ENCODE data around the gene SPHK1. TPM values are rescaled to one million over a fixed set of nuclear protein-coding genes. Genes with fewer than 3 reads are reported as not detected.
A peak's percentile ranks its signal among the peaks of the same experiment; 100 is the strongest.

Gene SPHK1
- total RNA-seq, 1 donor = 47.5 TPM

GRCh38 chr17:76379646-76380376 is 4.6 kb upstream of the SPHK1 start:
- TF ChIP-seq CTCF (IDR thresholded peaks at IDR 0.05; ENCODE audit: insufficient read depth, low read depth, low read length) = no peak
- no peak for DNase-seq (ENCODE audit: low read depth)
- H3K4me3 ChIP-seq (ENCODE audit: low read depth, low read length) = no peak overlapping the region

GRCh38 chr17:76381633-76382350 is 2.6 kb upstream of the SPHK1 start:
- no peak for TF ChIP-seq CTCF (IDR thresholded peaks at IDR 0.05; ENCODE audit: insufficient read depth, low read depth, low read length)
- no peak for DNase-seq (ENCODE audit: low read depth)
- peak overlapping the region; percentile 71 for H3K4me3 ChIP-seq (ENCODE audit: low read depth, low read length)

GRCh38 chr17:76382351-76382802 is 2.0 kb upstream of the SPHK1 start:
- TF ChIP-seq CTCF (IDR thresholded peaks at IDR 0.05; ENCODE audit: insufficient read depth, low read depth, low read length) = no peak
- peak; percentile 58 for DNase-seq (ENCODE audit: low read depth)
- H3K4me3 ChIP-seq (ENCODE audit: low read depth, low read length) = peak overlapping the region; percentile 71

DNA sequence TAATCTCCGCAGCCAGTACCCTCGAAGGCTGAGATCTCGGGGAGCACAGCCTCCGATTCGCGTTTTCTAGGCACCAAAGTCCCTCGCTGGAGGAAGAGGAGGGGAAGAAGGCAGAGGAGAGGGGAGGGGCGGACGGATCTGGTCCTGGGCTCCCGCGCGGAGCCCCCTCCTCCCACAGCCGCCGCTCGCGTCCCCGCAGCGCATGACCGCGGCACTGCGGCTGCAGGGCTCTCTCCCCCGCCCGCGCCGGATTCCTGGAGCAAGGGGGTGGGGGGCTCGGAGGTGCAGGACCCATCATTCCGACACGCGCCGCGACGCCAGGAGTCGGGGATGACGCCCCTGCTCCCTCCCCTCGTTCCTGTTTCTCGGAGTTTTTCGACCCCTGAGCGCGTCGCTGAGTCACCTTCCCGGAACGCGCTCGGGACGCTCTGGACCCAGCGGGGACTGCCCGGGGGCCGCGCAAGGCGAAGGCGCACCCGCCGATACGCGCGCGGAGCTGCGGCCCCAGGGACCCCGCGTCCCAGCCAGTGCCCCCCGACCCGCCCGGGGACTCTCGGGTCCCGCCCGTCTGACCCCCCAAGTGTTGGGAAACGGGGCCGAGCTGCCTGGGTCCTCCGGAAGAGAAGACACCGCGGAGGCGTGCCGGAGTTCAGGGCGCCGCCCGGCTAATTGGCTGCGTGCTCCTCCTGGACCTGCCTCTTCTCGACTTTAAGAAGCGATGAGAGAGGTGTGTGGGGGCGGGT is 1.4 kb upstream of the SPHK1 start:
- DNase-seq (ENCODE audit: low read depth) = peak; percentile 71
- TF ChIP-seq CTCF (IDR thresholded peaks at IDR 0.05; ENCODE audit: insufficient read depth, low read depth, low read length) = no peak
- H3K4me3 ChIP-seq (ENCODE audit: low read depth, low read length) = peak overlapping the region; percentile 71

DNA sequence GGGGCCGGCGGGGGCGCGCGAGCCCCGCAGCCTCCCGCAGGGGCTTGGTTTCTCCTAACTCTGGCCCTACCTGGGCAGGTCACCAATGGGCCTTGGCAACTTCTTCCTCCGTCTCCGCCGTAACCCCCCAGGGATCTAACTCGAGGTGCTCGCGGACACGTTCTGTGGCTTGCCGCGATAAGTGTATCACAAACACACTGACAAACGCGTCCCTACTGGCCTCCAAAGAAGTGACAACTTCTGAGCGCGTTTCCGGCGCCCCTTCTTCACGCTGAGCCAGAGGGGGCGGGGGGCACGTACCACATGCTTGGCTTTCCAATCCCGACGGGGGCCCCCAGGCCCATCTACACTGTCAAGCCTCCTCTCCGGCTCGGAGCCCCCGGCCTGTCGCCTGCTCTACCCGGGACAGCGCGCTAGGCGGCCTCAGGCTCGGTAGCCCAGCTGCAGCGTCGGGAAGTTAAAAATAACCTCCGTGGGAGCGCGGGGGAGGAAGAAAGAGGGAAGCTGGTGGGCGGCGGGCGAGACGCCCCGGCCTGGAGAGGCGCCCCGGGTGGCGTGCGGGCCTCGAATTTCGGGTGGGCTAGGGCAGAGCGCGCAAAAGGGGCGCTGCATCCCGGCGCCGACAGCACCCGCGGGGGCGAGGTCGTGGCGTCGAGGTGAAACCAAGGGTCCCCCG is 725 bp upstream of the SPHK1 start:
- peak overlapping the region; percentile 71 for H3K4me3 ChIP-seq (ENCODE audit: low read depth, low read length)
- TF ChIP-seq CTCF (IDR thresholded peaks at IDR 0.05; ENCODE audit: insufficient read depth, low read depth, low read length) = peak; percentile 20
- DNase-seq (ENCODE audit: low read depth) = peak; percentile 69
